ENCODE results near the gene KRTAP5-8. TPM values are rescaled to one million over a fixed set of nuclear protein-coding genes. Genes with fewer than 3 reads are reported as not detected.

Gene KRTAP5-8
- total RNA-seq, 1 experiment from 2014 or later, result not detected

GRCh38 chr11:71565263-71565662 lies 27.4 kb downstream of the KRTAP5-8 start, which contains the start of gene KRTAP5-10:
Gene KRTAP5-10, plus strand, starts transcription at chr11:71565563. Its CDS starts 25 bp downstream, at chr11:71565588.
- no TSS peak for BruUV-seq (replicated peaks)
- RAD21 ChIA-PET (ENCODE audit: low non-redundant PET in 1 of 2, low total read pairs in 2 of 2, uncharacterized antibody in 2 of 2, unreplicated experiment in 2 of 2), result no interaction called here

More at GRCh38 chr11:71565263-71565662, 27.4 kb downstream of the KRTAP5-8 start, which contains the start of gene KRTAP5-10:
- Histone ChIP-seq H3K79me2 (ENCODE audit: insufficient read depth, low read length) (no peaks in the 10 kb centered on the region), H3K27me3 (ENCODE audit: insufficient read depth, low read length) (peaks cover 16% of the 10 kb centered on the region; the same call in 1 of the 2 replicates), H3K4me2 (ENCODE audit: low read length) (no peak within 1 kb of the TSS), H3K9me3 (ENCODE audit: control insufficient read depth in 1 of 2, insufficient read depth in 1 of 2, low read depth in 1 of 2, low read length in 2 of 2) (no peaks in the 10 kb centered on the region), H2AFZ (ENCODE audit: low read depth, low read length, poor library complexity, severe bottlenecking) (no peak within 1 kb of the TSS), H3K27ac (ENCODE audit: low read depth, low read length) (no peak within 1 kb of the TSS), H3K9ac (ENCODE audit: low read length) (no peak within 1 kb of the TSS), H3K4me1 (ENCODE audit: control insufficient read depth in 1 of 2, insufficient read depth in 2 of 2, low read length in 2 of 2) (peaks cover 0 to 16% of the 10 kb centered on the region in 2 experiments; a peak in 2 of 4 replicates), H3K9me2 (ENCODE audit: insufficient read depth) (no peaks in the 10 kb centered on the region), H4K20me1 (ENCODE audit: insufficient read depth) (no peaks in the 10 kb centered on the region), H3K36me3 (ENCODE audit: control insufficient read depth in 1 of 2, insufficient read depth in 2 of 2, low read length in 2 of 2) (no peaks in the 10 kb centered on the region), H3K4me3 (replicated peaks in 1 of 2; ENCODE audit: low read depth in 1 of 2, low read length in 2 of 2) (no peak within 1 kb of the TSS)
- ChIA-PET POLR2A (interaction anchor here (0.6 kb wide), 1 partner anchor 23 kb away, joined by 3 read pairs; no protein-coding TSS in a partner anchor), CTCF (no interaction called here)
- DNase-seq (ENCODE audit: low read depth, low spot score) (no peak), ATAC-seq (no peak)
- intact Hi-C loops (cut with micrococcal nuclease), result no loop called here
- TF ChIP-seq EZH2phosphoT487 (IDR thresholded peaks at IDR 0.05; ENCODE audit: borderline replicate concordance) (no peak), CBX3 (IDR thresholded peaks at IDR 0.05; ENCODE audit: low read depth) (no peak), SRF (IDR thresholded peaks at IDR 0.05; ENCODE audit: low read depth) (no peak), FOSL1 (IDR thresholded peaks at IDR 0.05; ENCODE audit: low read depth) (no peak), ELF1 (IDR thresholded peaks at IDR 0.05; ENCODE audit: borderline replicate concordance, low read depth) (no peak), ZNF274 (IDR thresholded peaks at IDR 0.05; ENCODE audit: low read depth, low read length) (no peak), RAD21 (IDR thresholded peaks at IDR 0.05; ENCODE audit: low read depth) (no peak), ZBTB33 (IDR thresholded peaks at IDR 0.05; ENCODE audit: extremely low read depth, insufficient replicate concordance, low read length) (no peak), EGR1 (IDR thresholded peaks at IDR 0.05; ENCODE audit: low read depth) (no peak), JUND (IDR thresholded peaks at IDR 0.05) (no peak), ZFX (IDR thresholded peaks at IDR 0.05) (no peak), SP1 (IDR thresholded peaks at IDR 0.05; ENCODE audit: low read depth) (no peak), POLR2AphosphoS5 (IDR thresholded peaks at IDR 0.05; ENCODE audit: low read depth, low read length) (no peak), SIN3A (IDR thresholded peaks at IDR 0.05; ENCODE audit: low read depth) (no peak), CEBPB (IDR thresholded peaks at IDR 0.05; ENCODE audit: low read depth) (no peak), ATF3 (IDR thresholded peaks at IDR 0.05) (no peak), EZH2 (IDR thresholded peaks at IDR 0.05) (no peak), POLR2A (IDR thresholded peaks at IDR 0.05; ENCODE audit: borderline replicate concordance, extremely low read depth, insufficient read depth, insufficient read length) (no peak), CTCF (IDR thresholded peaks at IDR 0.05 in 2 of 3, conservative IDR thresholded peaks at IDR 0.05 in 1 of 3; ENCODE audit: borderline replicate concordance in 1 of 3, insufficient read depth in 1 of 3, low read depth in 2 of 3, low read length in 2 of 3) (no peak), REST (IDR thresholded peaks at IDR 0.05; ENCODE audit: low read depth) (no peak)

Data from HCT116 (cell line).